ENCODE measurements around the gene RPL36AL. TPM values are rescaled to one million over a fixed set of nuclear protein-coding genes. Genes with fewer than 3 reads are reported as not detected.

Gene RPL36AL
- total RNA-seq, 2 donors from 2014 or later: 170 to 176 TPM

- TF ChIP-seq POLR2A (IDR thresholded peaks at IDR 0.05) (no peak), CTCF (IDR thresholded peaks at IDR 0.05) (no peak)
- intact Hi-C loops (cut with DNase I): no loop called here
- Histone ChIP-seq H3K27me3 (replicated peaks; ENCODE audit: insufficient read depth) (no peaks in the 10 kb centered on the region), H3K4me3 (no peak overlapping the region), H3K27ac (no peak overlapping the region), H3K4me1 (replicated peaks) (no peaks in the 10 kb centered on the region), H3K9me3 (no peaks in the 10 kb centered on the region), H3K36me3 (peaks cover 0 to 7% of the 10 kb centered on the region in 2 donors)
- no peak for DNase-seq (ENCODE audit: low spot score)
- WGBS: 94% methylated on average over 1 of the region's 1 CpG
Measured at GRCh38 chr14:49578141-49578540, 42.3 kb downstream of the RPL36AL start.

- intact Hi-C loops (cut with DNase I): no loop called here
- Histone ChIP-seq H3K9me3 (no peaks in the 10 kb centered on the region), H3K4me1 (replicated peaks) (no peaks in the 10 kb centered on the region), H3K27me3 (replicated peaks; ENCODE audit: insufficient read depth) (no peaks in the 10 kb centered on the region), H3K27ac (no peak overlapping the region), H3K36me3 (peaks cover 0 to 7% of the 10 kb centered on the region in 2 donors), H3K4me3 (no peak overlapping the region)
- TF ChIP-seq POLR2A (IDR thresholded peaks at IDR 0.05): no peak
- TF ChIP-seq CTCF (IDR thresholded peaks at IDR 0.05): no peak
- no peak for TF ChIP-seq POLR2AphosphoS5 (IDR thresholded peaks at IDR 0.05)
- DNase-seq (ENCODE audit: low spot score): no peak
- WGBS: 73% methylated on average over 5 of the region's 5 CpGs
Measured at GRCh38 chr14:49574038-49574437, 46.4 kb downstream of the RPL36AL start.

GRCh38 chr14:49569281-49569680 is 51.1 kb downstream of the RPL36AL start:
- Histone ChIP-seq H3K9me3 (no peaks in the 10 kb centered on the region), H3K27ac (no peak overlapping the region), H3K4me1 (replicated peaks) (no peaks in the 10 kb centered on the region), H3K27me3 (replicated peaks; ENCODE audit: insufficient read depth) (no peaks in the 10 kb centered on the region), H3K36me3 (no peaks in the 10 kb centered on the region), H3K4me3 (no peak overlapping the region)
- no peak for DNase-seq (ENCODE audit: low spot score)
- intact Hi-C loops (cut with DNase I): no loop called here
- TF ChIP-seq POLR2A (IDR thresholded peaks at IDR 0.05): no peak
- TF ChIP-seq CTCF (IDR thresholded peaks at IDR 0.05): no peak
- TF ChIP-seq POLR2AphosphoS5 (IDR thresholded peaks at IDR 0.05): no peak
- WGBS: 87% methylated on average over 3 of the region's 3 CpGs

Small RNA genes within 50 kb of the gene (small RNA-seq; reads per million reads assigned to genes)
- gene AL139099.3: 0 reads per million in 2 donors
- 0 reads per million in 2 donors for gene AL139099.4
- 0 reads per million in 2 donors for gene RF00019

Other genes starting within 250 kb of the RPL36AL start
- 1,000 to 10,000 TPM; 4,045 to 4,896 TPM for gene RPS29, start 34.2 kb downstream of the RPL36AL start, total RNA-seq
- gene LRR1, start 21.7 kb downstream of the RPL36AL start, total RNA-seq: 1 to 10 TPM; 7.0 to 8.4 TPM
- 10 to 100 TPM; 34.7 to 69.0 TPM for gene MGAT2, start 173 bp upstream of the RPL36AL start, total RNA-seq
- 10 to 100 TPM; 11.2 to 11.9 TPM for gene DNAAF2, start 14.6 kb upstream of the RPL36AL start, total RNA-seq
- gene POLE2, start 67.6 kb upstream of the RPL36AL start, total RNA-seq: 1 to 10 TPM; 3.2 to 5.8 TPM
- gene KLHDC1, start 72.5 kb upstream of the RPL36AL start, total RNA-seq: 1 to 10 TPM; 4.6 to 7.7 TPM
- 10 to 100 TPM; 78.4 to 83.2 TPM for gene KLHDC2, start 147.5 kb upstream of the RPL36AL start, total RNA-seq
- gene NEMF, start 232.2 kb upstream of the RPL36AL start, total RNA-seq: 10 to 100 TPM; 63.9 to 71.7 TPM